Fibroblast of lung (primary cell): Measurements from ENCODE around the gene KCNH2. TPM values are rescaled to one million over a fixed set of nuclear protein-coding genes. Genes with fewer than 3 reads are reported as not detected.

Source experiments
- DNase-seq, 2 donors: peaks; one replicate each; pipeline versions ENCODE4 v3.0.0 to v3.0.0-alpha.2; 2010; ENCODE audit warnings: low read depth in 2 of 2
- H2AFZ ChIP-seq: 2 replicates; pipeline ENCODE4 v1.5.1; 2012; ENCODE audit warnings: low read length, control low read depth, inconsistent platforms
- H3K27ac ChIP-seq: 2 replicates; pipeline ENCODE4 v1.5.1; 2011; ENCODE audit warnings: low read length, control low read depth; ENCODE audit not compliant: insufficient read depth
- H3K27me3 ChIP-seq: 2 replicates; pipeline ENCODE4 v1.5.1; 2011; ENCODE audit warnings: mild to moderate bottlenecking, low read length; ENCODE audit not compliant: control insufficient read depth, insufficient read depth
- H3K36me3 ChIP-seq: 2 replicates; pipeline ENCODE4 v1.5.1; 2011; ENCODE audit warnings: low read length; ENCODE audit not compliant: control insufficient read depth, insufficient read depth
- H3K4me1 ChIP-seq: 2 replicates; pipeline ENCODE4 v1.5.1; 2011; ENCODE audit warnings: low read length; ENCODE audit not compliant: control insufficient read depth, insufficient read depth; ENCODE audit errors: extremely low read depth
- H3K4me2 ChIP-seq: 2 replicates; pipeline ENCODE4 v1.5.1; 2011; ENCODE audit warnings: low read length, control low read depth; ENCODE audit not compliant: insufficient read depth; ENCODE audit errors: extremely low read depth
- H3K4me3 ChIP-seq, 4 experiments: fragments of 200-600 bp in 1 of 4; sonication (generic) in 1 of 4; replicated peaks in 1 of 4; 2 replicates each; pipeline ENCODE4 v1.5.1; 2011 to 2016; ENCODE audit warnings: low read length in 4 of 4, low read depth in 3 of 4, mild to moderate bottlenecking in 3 of 4, control low read depth in 2 of 4, inconsistent platforms in 1 of 4, mixed read lengths in 1 of 4; ENCODE audit not compliant: insufficient read depth in 1 of 4; ENCODE audit errors: control extremely low read depth in 1 of 4
- H3K79me2 ChIP-seq: 2 replicates; pipeline ENCODE4 v1.5.1; 2012; ENCODE audit warnings: mild to moderate bottlenecking, low read length, inconsistent platforms; ENCODE audit not compliant: control insufficient read depth, insufficient read depth
- H3K9ac ChIP-seq: 2 replicates; pipeline ENCODE4 v1.5.1; 2011; ENCODE audit warnings: mild to moderate bottlenecking, low read length, control low read depth; ENCODE audit not compliant: insufficient read depth
- H3K9me3 ChIP-seq: 2 replicates; pipeline ENCODE4 v1.5.1; 2012; ENCODE audit warnings: low read depth, low read length; ENCODE audit not compliant: control insufficient read depth, insufficient read depth
- H4K20me1 ChIP-seq: 2 replicates; pipeline ENCODE4 v1.5.1; 2011; ENCODE audit warnings: low read length; ENCODE audit not compliant: control insufficient read depth, insufficient read depth; ENCODE audit errors: extremely low read depth
- EZH2 ChIP-seq: IDR thresholded peaks from 2 replicates; pipeline ENCODE4 v1.5.1; 2012; ENCODE audit warnings: low read length, control low read depth, mild to moderate bottlenecking; ENCODE audit errors: missing control alignments
- polyA plus RNA-seq, 2 donors: library from polyadenylated mRNA; depleted of rRNA in 1 of 2; stranded (reverse) in 1 of 2; unstranded in 1 of 2; fragments of >200 nt; gene quantifications; 2 replicates each; pipeline ENCODE4 v1.2.1, GENCODE V29; 2011 to 2012; ENCODE audit warnings: missing spikeins in 1 of 2
- total RNA-seq: library from RNA; depleted of rRNA; stranded (reverse); fragments of >200 nt; gene quantifications from 2 replicates; pipeline ENCODE4 v1.2.1, GENCODE V29; 2014
- TF ChIP-seq, protein P1 (sequence below), 2 donors: IDR thresholded peaks in 1 of 2; conservative IDR thresholded peaks in 1 of 2; 1 replicate in 1 of 2; 2 replicates in 1 of 2; pipeline ENCODE4 v1.5.1; 2011 to 2012; ENCODE audit warnings: low read length in 2 of 2, control low read depth in 1 of 2, inconsistent platforms in 1 of 2, low read depth in 1 of 2, mild to moderate bottlenecking in 1 of 2

KCNH2 gene
- total and polyA plus RNA-seq, 2 donors (not counting 1 experiment from before 2014, with no cell fraction given): 0.15 to 6.1 TPM

GRCh38 chr7:150900675-150901074 lies 77.4 kb downstream of the KCNH2 start:
- no peak overlapping the region for H3K9ac ChIP-seq
- no peaks in the 10 kb centered on the region for H4K20me1 ChIP-seq
- no peaks in the 10 kb centered on the region for H3K36me3 ChIP-seq
- TF ChIP-seq, protein P1, sequence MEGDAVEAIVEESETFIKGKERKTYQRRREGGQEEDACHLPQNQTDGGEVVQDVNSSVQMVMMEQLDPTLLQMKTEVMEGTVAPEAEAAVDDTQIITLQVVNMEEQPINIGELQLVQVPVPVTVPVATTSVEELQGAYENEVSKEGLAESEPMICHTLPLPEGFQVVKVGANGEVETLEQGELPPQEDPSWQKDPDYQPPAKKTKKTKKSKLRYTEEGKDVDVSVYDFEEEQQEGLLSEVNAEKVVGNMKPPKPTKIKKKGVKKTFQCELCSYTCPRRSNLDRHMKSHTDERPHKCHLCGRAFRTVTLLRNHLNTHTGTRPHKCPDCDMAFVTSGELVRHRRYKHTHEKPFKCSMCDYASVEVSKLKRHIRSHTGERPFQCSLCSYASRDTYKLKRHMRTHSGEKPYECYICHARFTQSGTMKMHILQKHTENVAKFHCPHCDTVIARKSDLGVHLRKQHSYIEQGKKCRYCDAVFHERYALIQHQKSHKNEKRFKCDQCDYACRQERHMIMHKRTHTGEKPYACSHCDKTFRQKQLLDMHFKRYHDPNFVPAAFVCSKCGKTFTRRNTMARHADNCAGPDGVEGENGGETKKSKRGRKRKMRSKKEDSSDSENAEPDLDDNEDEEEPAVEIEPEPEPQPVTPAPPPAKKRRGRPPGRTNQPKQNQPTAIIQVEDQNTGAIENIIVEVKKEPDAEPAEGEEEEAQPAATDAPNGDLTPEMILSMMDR (conservative IDR thresholded peaks at IDR 0.05 in 1 of 2, IDR thresholded peaks at IDR 0.05 in 1 of 2; ENCODE audit: low read depth in 1 of 2, low read length in 2 of 2): no peak
- TF ChIP-seq EZH2: no peak
- H2AFZ ChIP-seq: no peak overlapping the region
- H3K27me3 ChIP-seq: no peaks in the 10 kb centered on the region
- no peaks in the 10 kb centered on the region for H3K9me3 ChIP-seq
- DNase-seq: no peak
- no peak overlapping the region for H3K27ac ChIP-seq
- no peaks in the 10 kb centered on the region for H3K79me2 ChIP-seq
- no peak overlapping the region for H3K4me2 ChIP-seq
- no peak overlapping the region for H3K4me3 ChIP-seq
- H3K4me1 ChIP-seq: peaks cover 2% of the 10 kb centered on the region

- Histone ChIP-seq H3K4me2 (no peak overlapping the region), H3K27ac (no peak overlapping the region)
Measured at GRCh38 chr7:150898475-150899011, 79.6 kb downstream of the KCNH2 start.

DNA sequence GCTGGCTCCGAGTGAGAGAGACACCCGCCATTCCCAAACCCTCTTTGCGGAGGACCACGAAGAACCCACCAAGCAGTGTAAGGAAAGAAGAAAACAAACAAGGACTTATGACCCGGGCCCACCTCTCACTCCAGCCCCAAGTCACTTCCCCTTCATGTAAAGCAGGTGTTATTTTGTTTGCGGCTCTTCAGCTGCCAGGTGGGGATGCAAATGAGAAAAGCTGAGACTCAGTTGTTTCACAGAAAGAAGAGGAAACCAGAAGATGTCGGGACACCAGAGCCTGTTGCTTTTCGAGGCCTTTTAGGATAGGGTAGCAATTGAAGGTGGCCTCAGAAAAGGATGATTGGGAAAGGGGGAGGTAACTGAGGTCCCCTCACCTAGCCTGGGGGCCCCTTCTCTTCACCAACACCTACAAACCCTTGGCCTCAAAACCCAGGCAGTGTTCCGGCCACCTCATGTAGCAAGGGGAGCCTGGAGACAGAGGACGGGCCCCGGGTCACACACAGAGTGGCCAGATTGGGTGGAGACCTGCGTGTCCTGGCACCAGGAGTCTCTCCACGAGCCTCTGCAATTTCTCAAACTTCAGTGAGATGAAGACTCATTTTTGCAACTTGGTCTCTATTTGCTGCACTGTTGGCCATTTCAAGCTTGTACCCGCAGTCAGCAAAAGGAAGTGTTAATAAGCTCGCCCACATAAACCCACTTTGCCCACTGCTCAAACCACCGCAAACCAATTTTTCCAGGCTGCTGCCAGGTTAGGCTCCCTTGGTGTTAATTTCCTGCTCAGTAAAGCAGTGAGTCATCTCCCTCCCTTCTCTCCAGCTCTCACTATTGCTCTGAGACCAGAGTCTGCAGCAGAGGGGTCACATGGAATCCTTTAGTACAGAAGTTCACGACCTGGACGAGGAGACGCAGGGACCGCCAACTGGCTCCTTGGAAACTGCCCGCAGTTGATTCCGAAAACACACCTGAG lies 80.3 kb downstream of the KCNH2 start:
- TF ChIP-seq EZH2: no peak
- TF ChIP-seq, protein P1 (conservative IDR thresholded peaks at IDR 0.05 in 1 of 2, IDR thresholded peaks at IDR 0.05 in 1 of 2; ENCODE audit: low read depth in 1 of 2, low read length in 2 of 2): no peak
- H3K36me3 ChIP-seq: no peaks in the 10 kb centered on the region
- H4K20me1 ChIP-seq: no peaks in the 10 kb centered on the region
- H3K27me3 ChIP-seq: no peaks in the 10 kb centered on the region
- no peak overlapping the region for H3K4me3 ChIP-seq
- H3K4me1 ChIP-seq: no peaks in the 10 kb centered on the region
- no peak for DNase-seq
- no peak overlapping the region for H3K9ac ChIP-seq
- H3K4me2 ChIP-seq: no peak overlapping the region
- no peak overlapping the region for H3K27ac ChIP-seq
- H3K9me3 ChIP-seq: no peaks in the 10 kb centered on the region
- H2AFZ ChIP-seq: no peak overlapping the region
- no peaks in the 10 kb centered on the region for H3K79me2 ChIP-seq

More at GRCh38 chr7:150898475-150899011, 79.6 kb downstream of the KCNH2 start:
- no peaks in the 10 kb centered on the region for H3K27me3 ChIP-seq
- H3K9me3 ChIP-seq: no peaks in the 10 kb centered on the region
- peak; percentile 29 to 61 for DNase-seq
- no peaks in the 10 kb centered on the region for H4K20me1 ChIP-seq
- H3K9ac ChIP-seq: no peak overlapping the region
- H3K4me1 ChIP-seq: no peaks in the 10 kb centered on the region
- no peak overlapping the region for H2AFZ ChIP-seq
- H3K4me3 ChIP-seq: no peak overlapping the region
- TF ChIP-seq, protein P1 (conservative IDR thresholded peaks at IDR 0.05 in 1 of 2, IDR thresholded peaks at IDR 0.05 in 1 of 2; ENCODE audit: low read depth in 1 of 2, low read length in 2 of 2): peak; percentile 79 to 92
- TF ChIP-seq EZH2: no peak
- no peaks in the 10 kb centered on the region for H3K36me3 ChIP-seq
- H3K79me2 ChIP-seq: no peaks in the 10 kb centered on the region
